OCI-LY7 (cell line): ENCODE data around the gene CFAP58.

Experiments used
- CTCF ChIP-seq: fragments of 200-600 bp; sonication (generic); conservative IDR thresholded peaks from 2 replicates; pipeline ENCODE4 v1.5.1; 2014; ENCODE audit warnings: mild to moderate bottlenecking, antibody characterized with exemption, low read length, moderate library complexity, mixed read lengths
- EZH2phosphoT487 ChIP-seq: fragments of 200-600 bp; sonication (generic); IDR thresholded peaks from 2 replicates; pipeline ENCODE4 v1.6.1; 2018; ENCODE audit warnings: low read depth, borderline replicate concordance, mild to moderate bottlenecking, mixed run types, antibody characterized with exemption, low read length, moderate library complexity, mixed read lengths

DNA sequence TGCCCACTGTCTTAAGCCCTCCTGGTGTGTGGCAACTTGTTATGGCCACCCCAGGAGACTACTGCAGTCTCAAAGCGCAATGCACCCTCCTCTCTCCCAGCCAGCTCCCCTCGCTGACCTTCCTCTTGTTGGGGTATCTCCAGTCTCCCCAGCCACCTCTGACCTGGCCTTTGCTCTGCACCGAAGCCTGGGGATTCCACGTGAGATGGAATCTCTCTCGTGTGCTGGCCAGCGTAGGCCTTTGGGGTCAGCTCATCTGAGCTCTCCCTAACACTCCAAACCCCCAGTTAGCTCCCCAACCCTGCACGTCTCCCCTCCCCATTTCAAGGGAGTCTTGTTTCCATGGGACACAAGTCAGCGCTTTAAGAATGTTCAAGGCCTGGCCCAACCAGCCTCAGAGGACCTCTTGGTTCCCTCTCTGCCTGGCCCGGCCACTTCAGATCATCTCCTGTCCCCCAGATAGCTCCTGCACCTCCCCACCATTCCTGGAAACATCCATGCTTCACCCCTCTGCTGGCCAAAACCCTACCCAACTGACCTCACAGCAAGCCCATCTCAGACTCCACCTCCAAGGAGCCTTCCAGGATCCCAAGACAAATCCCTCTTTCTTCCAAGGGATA is 26.5 kb upstream of the CFAP58 start:
- TF ChIP-seq CTCF (no peak), EZH2phosphoT487 (no peak)
